Colonic mucosa (tissue), 4 donors: Measurements from ENCODE around the gene CPT1A. TPM values are rescaled to one million over a fixed set of nuclear protein-coding genes. Genes with fewer than 3 reads are reported as not detected.

ENCODE experiments used
- DNase-seq: peaks from one replicate; pipeline ENCODE4 v3.0.0-alpha.2; 2020
- H3K27ac ChIP-seq: fragments of 200-600 bp; one replicate; pipeline ENCODE4 v1.8.0; 2021
- H3K27me3 ChIP-seq: fragments of 200-600 bp; one replicate; pipeline ENCODE4 v1.8.0; 2021
- H3K36me3 ChIP-seq: fragments of 200-600 bp; one replicate; pipeline ENCODE4 v1.8.0; 2021
- H3K4me1 ChIP-seq: fragments of 200-600 bp; one replicate; pipeline ENCODE4 v1.8.0; 2021; ENCODE audit warnings: mild to moderate bottlenecking
- H3K4me3 ChIP-seq: fragments of 200-600 bp; one replicate; pipeline ENCODE4 v1.8.0; 2021
- H3K9ac ChIP-seq, 2 donors: one replicate each; pipeline ENCODE4 v1.7.0; 2013; ENCODE audit warnings: control low read depth in 2 of 2, low read depth in 2 of 2, low read length in 2 of 2
- H3K9me3 ChIP-seq: fragments of 200-600 bp; one replicate; pipeline ENCODE4 v1.8.0; 2021
- CTCF ChIP-seq: fragments of 200-600 bp; IDR thresholded peaks from one replicate; pipeline ENCODE4 v1.8.0; 2022; ENCODE audit warnings: antibody characterized with exemption, mild to moderate bottlenecking
- intact Hi-C: fragments of 100-400 bp; cut with DNase I; formaldehyde crosslinking; loops from one replicate; pipeline ENCODE4 v1.14.1; 2022
- total RNA-seq, 2 donors: library from RNA; stranded (reverse); fragmentation: NEBNext Ultra II Directional in 1 of 2; extraction: Animal tissue kit (Norgen Biotek cat#: 25700) in 1 of 2; gene quantifications; one replicate each; pipeline ENCODE4 v1.2.1, GENCODE V29; 2021
- donor health status: healthy.
- donor health status: DM: no; HTN: no; CAD: no.
- donor health status: DM: no; HTN: no; CAD: no.

Gene CPT1A
- total RNA-seq, 2 donors from 2014 or later: 197 to 213 TPM

GRCh38 chr11:68782711-68783110 is 59.0 kb downstream of the CPT1A start:
- TF ChIP-seq CTCF: no peak
- no peak overlapping the region for H3K27ac ChIP-seq
- H3K4me1 ChIP-seq: no peaks in the 10 kb centered on the region
- no peaks in the 10 kb centered on the region for H3K27me3 ChIP-seq
- H3K9me3 ChIP-seq: no peaks in the 10 kb centered on the region
- H3K9ac ChIP-seq: no peak overlapping the region
- intact Hi-C loops: no loop called here
- H3K4me3 ChIP-seq: no peak overlapping the region
- DNase-seq: no peak
- peaks cover 27% of the 10 kb centered on the region for H3K36me3 ChIP-seq

- Histone ChIP-seq H3K36me3 (peaks cover 25% of the 10 kb centered on the region), H3K9ac (no peak overlapping the region), H3K9me3 (no peaks in the 10 kb centered on the region), H3K4me3 (no peak overlapping the region), H3K4me1 (no peaks in the 10 kb centered on the region), H3K27me3 (no peaks in the 10 kb centered on the region), H3K27ac (no peak overlapping the region)
- DNase-seq: peak; percentile 49
- intact Hi-C loops: no loop called here
- no peak for TF ChIP-seq CTCF
Observed at GRCh38 chr11:68780829-68781228, 60.9 kb downstream of the CPT1A start.

- no peak for TF ChIP-seq CTCF
- H3K9me3 ChIP-seq: no peaks in the 10 kb centered on the region
- peaks cover 39% of the 10 kb centered on the region for H3K36me3 ChIP-seq
- intact Hi-C loops: no loop called here
- no peak overlapping the region for H3K4me3 ChIP-seq
- H3K27ac ChIP-seq: no peak overlapping the region
- H3K27me3 ChIP-seq: no peaks in the 10 kb centered on the region
- DNase-seq: no peak
- no peaks in the 10 kb centered on the region for H3K4me1 ChIP-seq
- H3K9ac ChIP-seq: no peak overlapping the region
Observed at GRCh38 chr11:68778205-68778604, 63.5 kb downstream of the CPT1A start.

GRCh38 chr11:68776442-68777235 is 65.1 kb downstream of the CPT1A start:
- intact Hi-C loops: no loop called here
- Histone ChIP-seq H3K36me3 (peaks cover 48% of the 10 kb centered on the region), H3K4me1 (no peaks in the 10 kb centered on the region), H3K9me3 (no peaks in the 10 kb centered on the region), H3K4me3 (no peak overlapping the region), H3K27ac (no peak overlapping the region), H3K9ac (no peak overlapping the region), H3K27me3 (no peaks in the 10 kb centered on the region)
- DNase-seq: no peak
- no peak for TF ChIP-seq CTCF

GRCh38 chr11:68775951-68776388 is 65.7 kb downstream of the CPT1A start:
- Histone ChIP-seq H3K36me3 (peaks cover 50% of the 10 kb centered on the region), H3K9ac (no peak overlapping the region), H3K4me1 (no peaks in the 10 kb centered on the region), H3K27me3 (no peaks in the 10 kb centered on the region), H3K9me3 (no peaks in the 10 kb centered on the region), H3K27ac (no peak overlapping the region), H3K4me3 (no peak overlapping the region)
- no peak for TF ChIP-seq CTCF
- no peak for DNase-seq
- intact Hi-C loops: no loop called here
